Hematopoietic multipotent progenitor cell treated with erythropoietin and hydrocortisone succinate and interleukin-3 and kit ligand, for 6 days (in vitro differentiated cells): Measurements from ENCODE around the gene CLDN6.

Source experiments
- DNase-seq: peaks from one replicate; pipeline ENCODE4 v3.0.0-alpha.2; 2015

The CLDN6 gene

GRCh38 chr16:3026609-3027488, 8.9 kb upstream of the CLDN6 start:
- no peak for DNase-seq

GRCh38 chr16:3026003-3026378, 8.0 kb upstream of the CLDN6 start:
- no peak for DNase-seq

GRCh38 chr16:3025032-3026002, 7.3 kb upstream of the CLDN6 start:
- no peak for DNase-seq

DNA sequence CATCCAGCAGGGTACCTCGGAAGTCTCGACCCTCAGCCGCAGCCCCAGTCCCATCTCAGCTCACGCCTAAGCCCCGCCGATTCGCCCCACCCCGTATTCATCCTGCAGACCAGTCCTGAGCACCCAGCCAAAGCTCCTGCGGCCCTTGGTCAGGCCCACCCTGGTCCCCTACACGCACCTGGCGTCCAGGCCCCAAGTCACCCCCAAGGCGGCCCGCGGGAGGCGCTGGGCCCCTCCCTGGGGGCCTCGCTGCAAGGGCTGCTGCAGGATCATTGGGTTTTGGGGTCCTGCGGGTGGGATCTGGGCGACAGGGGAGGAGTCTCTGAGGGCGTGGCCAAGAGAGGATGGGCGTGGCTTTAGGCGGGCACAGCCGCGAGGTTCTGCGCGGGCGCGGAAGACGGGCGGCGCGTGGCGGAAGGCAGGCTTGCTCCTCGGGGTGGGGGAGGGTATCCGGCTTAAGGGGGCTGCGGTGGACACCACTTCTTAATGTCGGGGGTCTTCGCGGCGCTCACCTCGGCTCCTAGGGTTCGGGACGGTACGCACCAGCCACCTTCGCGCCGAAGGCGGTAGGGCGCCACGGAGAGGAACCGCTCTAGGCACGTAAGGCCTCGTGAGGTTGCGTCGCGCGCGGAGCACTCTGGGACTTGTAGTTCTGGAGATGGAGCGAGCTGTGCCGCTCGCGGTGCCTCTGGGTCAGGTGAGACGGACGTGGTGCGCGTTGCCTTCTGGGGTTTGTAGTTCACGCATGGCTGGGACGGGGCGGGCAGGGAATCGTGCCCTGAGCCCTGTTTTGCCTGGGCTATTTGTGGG, 5.9 kb upstream of the CLDN6 start, which contains the start of the genes HCFC1R1 and THOC6:
Gene HCFC1R1, minus strand, starts transcription at position 274 of the 810 bp plus-strand sequence. Its CDS starts 1 bp downstream, at position 273.
Gene THOC6, plus strand, starts transcription at position 367 of the 810 bp plus-strand sequence. Its CDS starts 292 bp downstream, at position 659.
- DNase-seq = peak; percentile 99

DNA sequence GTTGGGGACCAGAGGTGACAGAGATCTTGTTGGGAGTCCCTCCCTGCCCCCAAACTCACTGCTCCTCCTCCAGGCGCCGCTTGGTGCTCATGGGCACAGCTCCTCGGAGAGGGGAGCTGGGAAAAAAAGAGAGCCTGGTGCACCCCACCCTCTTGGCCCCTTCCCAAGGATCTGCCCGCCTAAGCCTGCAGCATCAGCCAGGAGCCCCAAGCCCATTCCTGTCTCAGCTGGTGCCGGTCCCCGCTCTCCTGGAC, 5.4 kb upstream of the CLDN6 start:
- peak; percentile 78 for DNase-seq

GRCh38 chr16:3022684-3023414, 4.9 kb upstream of the CLDN6 start:
- no peak for DNase-seq

- peak; percentile 86 for DNase-seq
Observed at GRCh38 chr16:3022208-3022683, 4.3 kb upstream of the CLDN6 start.

DNA sequence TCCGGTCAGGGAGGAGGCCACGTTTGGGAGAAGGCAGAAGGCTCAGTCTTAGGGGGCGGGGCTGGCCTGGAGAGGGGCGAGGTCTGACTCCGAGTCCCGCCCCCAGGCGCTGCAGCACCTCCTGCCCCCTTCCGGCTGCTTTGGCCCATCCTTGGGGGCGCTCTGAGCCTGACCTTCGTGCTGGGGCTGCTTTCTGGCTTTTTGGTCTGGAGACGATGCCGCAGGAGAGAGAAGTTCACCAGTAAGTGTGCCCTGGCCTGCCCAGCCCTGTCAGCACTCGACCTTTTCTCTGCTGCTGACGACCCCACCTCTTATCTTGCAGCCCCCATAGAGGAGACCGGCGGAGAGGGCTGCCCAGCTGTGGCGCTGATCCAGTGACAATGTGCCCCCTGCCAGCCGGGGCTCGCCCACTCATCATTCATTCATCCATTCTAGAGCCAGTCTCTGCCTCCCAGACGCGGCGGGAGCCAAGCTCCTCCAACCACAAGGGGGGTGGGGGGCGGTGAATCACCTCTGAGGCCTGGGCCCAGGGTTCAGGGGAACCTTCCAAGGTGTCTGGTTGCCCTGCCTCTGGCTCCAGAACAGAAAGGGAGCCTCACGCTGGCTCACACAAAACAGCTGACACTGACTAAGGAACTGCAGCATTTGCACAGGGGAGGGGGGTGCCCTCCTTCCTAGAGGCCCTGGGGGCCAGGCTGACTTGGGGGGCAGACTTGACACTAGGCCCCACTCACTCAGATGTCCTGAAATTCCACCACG, 3.6 kb upstream of the CLDN6 start:
- DNase-seq = peak; percentile 93

- DNase-seq = peak; percentile 61
Observed at GRCh38 chr16:3020604-3021448, 2.8 kb upstream of the CLDN6 start.

DNA sequence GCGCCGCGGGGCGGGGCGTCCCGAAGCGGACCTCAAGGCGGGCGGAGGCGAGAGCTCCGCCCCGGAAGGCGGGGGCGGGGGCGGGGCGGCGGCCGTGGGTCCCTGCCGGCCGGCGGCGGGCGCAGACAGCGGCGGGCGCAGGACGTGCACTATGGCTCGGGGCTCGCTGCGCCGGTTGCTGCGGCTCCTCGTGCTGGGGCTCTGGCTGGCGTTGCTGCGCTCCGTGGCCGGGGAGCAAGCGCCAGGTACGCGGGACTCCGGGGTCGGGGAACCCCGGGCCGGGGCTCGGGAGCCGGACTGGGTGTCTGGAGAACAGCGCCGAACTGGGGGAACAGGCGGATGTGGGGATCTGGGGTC, 2.2 kb upstream of the CLDN6 start, which contains the start of gene TNFRSF12A:
Gene TNFRSF12A, plus strand, starts transcription at position 122 of the 357 bp plus-strand sequence. Its CDS starts 30 bp downstream, at position 152.
- peak; percentile 90 for DNase-seq

DNA sequence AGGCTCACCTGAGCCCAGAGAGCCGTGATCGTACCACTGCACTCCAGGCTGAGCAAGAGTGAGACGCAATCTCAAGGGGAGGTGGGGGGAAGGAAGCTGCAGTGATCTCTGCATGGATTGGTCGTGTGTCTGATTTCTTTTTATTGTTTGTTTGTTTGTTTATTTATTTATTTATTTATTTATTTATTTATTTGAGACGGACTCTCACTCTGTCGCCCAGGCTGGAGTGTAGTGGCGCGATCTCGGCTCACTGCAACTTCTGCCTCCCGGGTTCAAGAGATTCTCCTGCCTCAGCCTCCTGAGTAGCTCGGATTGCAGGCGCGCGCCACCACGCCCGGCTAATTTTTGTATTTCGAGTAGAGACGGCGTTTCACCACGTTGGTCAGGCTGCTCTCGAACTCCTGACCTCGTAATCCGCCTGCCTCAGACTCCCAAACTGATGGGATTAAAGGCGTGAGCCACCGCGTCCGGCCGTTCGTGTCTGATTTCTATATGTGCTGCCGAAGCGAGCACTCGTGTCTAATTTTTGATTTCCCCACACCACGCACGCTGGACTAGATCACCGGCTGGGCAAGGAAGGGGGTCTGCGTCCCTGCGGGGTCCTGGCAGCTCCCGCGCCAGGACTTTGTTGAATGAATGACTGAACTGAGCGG, 1.7 kb upstream of the CLDN6 start:
- DNase-seq = no peak

DNA sequence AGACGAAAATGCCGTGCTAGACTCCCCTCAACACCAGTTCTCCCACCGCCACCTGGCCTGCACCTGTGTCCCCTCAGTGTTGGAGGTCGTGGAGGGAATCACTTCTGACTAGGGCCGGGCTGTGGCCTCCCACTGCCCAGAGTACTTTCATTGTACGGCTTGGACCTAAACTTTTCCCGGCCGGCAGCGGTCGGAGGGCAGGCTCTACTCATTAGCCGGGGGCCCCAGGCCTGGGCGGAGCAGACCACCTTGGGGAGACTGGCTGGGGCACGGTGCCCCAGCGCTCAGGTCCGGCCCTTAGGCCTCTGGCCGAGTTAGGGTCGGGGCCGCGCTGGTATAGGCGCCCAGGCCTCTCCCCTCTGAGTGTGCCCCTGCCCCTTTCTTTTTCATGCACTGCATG, 639 bp downstream of the CLDN6 start:
- no peak for DNase-seq

- peak; percentile 75 for DNase-seq
Observed at GRCh38 chr16:3015865-3016521, 2.0 kb downstream of the CLDN6 start.

DNA sequence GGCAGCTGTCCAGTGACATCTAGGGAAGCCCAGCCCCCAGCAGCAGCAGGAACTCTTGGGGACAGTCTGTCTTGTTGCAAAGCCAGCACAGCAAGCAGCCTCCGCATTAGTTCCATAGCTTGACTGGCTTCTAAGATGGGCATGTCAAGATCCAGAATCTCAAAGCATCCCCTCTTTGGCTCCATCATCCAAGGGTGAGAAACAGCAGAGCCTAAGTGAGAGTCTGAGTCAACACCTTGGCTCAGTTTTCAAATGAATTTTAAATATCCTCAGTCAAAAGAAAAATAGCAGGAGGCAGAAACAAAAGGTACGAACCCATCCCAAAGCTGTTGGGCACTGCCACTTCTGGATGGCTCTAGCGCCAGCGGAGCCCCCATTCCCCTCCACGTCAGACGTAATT, 3.0 kb downstream of the CLDN6 start:
- no peak for DNase-seq

DNA sequence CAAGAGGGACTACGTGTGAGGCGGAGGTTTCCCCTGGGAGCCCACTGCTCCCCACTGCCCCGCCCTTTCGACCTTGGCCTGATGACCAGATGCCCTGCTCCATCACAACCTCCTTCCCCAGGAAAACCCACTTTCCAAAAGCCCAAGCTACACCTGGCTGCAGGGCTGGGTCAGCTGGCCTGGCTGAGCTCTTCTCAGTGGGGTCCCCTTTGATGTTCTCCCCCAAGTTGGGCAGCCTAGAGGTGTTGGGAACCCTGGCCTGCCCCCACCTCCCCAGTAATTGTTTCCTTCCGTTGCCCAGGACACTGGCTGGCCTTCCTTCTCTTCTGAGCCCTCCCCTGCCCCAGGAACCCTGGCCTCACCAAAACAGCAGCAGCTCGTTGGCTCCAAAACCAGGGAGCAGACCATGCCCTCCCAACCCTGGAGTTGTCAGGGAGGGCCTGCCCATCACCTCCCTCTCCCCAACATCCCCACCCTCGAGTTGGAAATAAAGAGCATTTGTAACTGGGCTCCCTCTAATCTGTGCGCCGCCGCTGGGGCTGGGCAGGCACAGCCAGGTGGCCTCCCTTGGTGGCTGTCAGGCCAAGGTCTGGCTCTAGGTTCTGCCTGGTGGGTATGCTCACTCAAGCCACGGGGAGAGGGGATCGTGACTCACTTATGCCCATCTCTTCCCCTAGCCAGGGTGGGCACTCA, 3.8 kb downstream of the CLDN6 start:
- DNase-seq = no peak

GRCh38 chr16:3013491-3013951, 4.5 kb downstream of the CLDN6 start:
- no peak for DNase-seq

GRCh38 chr16:3012828-3013420, 5.1 kb downstream of the CLDN6 start, which contains the start of gene CLDN9:
TSS of gene CLDN9 (plus strand) at chr16:3012923. CDS start at chr16:3013363, 440 bp downstream.
- no peak for DNase-seq

GRCh38 chr16:3012246-3012645, 5.7 kb downstream of the CLDN6 start:
- DNase-seq = no peak
